Stromal cell of bone marrow (primary cell): ENCODE data around the gene ARHGEF7.

Experiments used
- DNase-seq: peaks from one replicate; pipeline ENCODE4 v3.0.0-alpha.2; 2012; ENCODE audit warnings: low read depth

The ARHGEF7 gene

DNA sequence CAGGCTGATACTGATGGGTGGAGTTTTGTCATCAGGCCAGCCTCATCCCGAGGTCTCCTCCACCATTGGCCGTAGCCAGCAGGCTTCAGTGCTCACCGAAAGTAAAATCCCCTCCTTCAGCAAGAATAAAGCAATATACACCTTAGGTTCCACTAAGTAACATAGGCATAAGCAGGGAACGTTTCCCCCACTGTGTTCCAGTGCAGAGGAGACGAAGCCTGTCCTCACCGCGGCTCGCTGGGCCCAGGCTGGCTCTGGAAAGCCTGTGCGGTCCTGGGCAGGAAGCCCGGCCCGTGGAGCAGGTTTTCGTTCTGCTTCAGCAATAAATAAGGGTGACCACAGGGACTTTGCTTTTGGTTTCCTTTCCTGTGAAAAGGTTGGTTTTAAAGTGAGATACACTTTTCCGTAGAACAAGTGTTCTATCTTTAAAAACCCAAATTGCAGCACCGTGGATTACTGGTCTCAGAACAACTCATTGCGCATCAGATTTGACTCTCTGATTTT is 189.0 kb downstream of the ARHGEF7 start:
- no peak for DNase-seq

GRCh38 chr13:111304603-111305289 is 189.6 kb downstream of the ARHGEF7 start:
- no peak for DNase-seq

GRCh38 chr13:111312944-111313590 is 198.0 kb downstream of the ARHGEF7 start:
- no peak for DNase-seq

DNA sequence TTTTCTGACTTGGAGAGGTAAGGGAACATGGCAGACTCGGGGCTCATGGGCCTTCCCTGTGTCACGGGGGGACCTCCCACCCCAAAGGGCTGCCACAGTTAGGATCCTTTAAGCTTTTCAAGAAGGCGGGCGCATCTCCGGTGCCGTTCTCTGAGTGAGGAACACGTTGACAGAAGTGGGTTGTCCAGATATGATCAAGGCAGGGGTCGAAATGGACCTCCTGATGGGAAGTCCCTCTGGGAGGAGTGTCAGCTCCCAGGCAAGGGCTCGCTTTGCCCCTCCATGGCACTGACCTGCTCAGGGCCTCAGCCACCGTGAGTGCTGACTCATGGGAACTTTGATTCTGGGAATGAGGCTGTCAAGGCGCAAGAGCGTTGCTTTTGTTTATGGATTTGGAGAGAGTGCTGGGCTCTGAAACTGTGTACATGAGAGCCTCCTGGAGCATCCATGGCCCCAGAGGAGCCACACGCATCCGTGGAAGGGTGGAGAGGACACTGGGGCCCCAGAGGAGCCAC is 198.9 kb downstream of the ARHGEF7 start:
- DNase-seq, result no peak

DNA sequence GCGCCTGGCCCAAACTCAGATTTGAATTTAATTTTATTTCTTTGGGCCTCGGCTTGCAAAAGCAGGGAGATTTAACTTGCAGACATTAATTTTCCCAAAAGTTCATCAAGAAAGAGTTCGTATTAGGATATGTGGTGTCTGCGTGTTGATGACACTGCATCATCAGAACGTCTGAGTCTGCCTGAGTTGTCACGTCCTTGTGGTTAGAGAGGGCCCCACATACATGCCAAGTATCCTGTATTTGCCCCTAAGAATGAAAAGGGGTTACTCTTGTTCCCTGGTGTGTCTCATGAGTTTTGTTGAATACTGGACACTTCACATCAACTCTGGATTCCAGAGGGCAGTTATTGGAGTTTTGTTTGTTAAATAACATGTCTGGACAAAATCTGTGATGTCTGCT is 199.7 kb downstream of the ARHGEF7 start:
- DNase-seq, result no peak

- no peak for DNase-seq
Observed at GRCh38 chr13:111315347-111315995, 200.4 kb downstream of the ARHGEF7 start.

- no peak for DNase-seq
Observed at GRCh38 chr13:111316161-111316730, 201.1 kb downstream of the ARHGEF7 start.

DNA sequence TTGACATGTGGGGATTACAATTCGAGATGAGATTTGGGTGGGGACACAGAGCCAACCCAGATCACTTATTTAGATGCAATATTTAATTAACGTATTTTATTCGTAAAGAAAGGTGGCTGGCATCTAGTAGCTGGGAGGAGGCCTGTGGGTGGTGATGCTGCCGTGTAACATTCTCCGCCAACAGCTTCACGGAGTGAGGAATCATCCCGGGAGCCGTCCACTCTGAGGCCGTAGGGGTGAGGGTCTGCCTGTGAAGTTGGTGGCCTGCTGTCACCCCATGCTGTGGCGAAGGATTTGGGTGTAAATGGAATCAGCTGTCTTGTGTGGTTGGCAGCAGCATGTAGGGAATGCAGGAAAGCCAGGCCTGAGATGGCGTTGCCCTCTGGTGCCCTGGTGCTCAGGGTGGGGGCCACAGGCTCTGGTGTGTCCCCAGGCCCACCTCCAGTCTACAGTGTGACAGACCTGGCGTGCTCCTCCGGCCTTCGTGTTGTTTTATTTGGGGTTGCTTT is 202.0 kb downstream of the ARHGEF7 start:
- no peak for DNase-seq

DNA sequence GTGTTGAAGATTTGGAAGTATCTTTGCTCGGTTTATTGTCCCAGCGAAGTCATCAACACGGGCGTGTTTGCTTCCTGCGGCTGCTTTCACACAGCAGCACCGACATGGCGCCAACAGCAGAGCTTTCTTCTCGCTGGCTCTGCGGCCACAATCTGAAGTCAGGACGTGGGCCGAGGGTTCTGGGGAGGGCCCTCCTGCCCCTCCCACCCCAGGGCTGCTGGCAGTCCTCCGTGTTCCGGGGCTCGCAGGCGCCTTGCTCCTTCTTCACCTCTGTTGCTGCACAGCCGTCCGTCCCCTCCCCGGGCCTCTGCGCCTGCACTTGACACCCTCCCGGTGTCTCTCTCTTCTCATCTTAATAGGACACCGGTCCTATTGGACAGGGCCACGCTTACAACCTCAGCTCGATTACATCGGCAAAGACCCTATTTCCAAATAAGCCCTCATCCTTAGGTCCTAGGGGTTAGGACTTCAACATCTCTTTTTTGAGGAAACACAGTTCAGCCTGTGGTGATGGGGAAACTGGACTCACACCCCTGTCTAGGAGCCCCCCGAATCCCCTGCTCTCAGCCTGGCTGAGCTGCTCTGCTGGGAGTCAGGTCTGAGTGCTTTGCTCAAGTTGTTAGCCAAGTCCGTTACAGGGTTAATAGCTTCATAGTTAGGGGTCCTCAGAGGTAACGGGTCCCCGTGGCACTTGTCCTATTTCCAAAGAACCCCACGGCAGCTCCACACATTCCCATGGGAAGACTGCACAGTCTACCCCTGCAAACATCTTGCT is 202.6 kb downstream of the ARHGEF7 start:
- no peak for DNase-seq

- no peak for DNase-seq
Observed at GRCh38 chr13:111318386-111318785, 203.3 kb downstream of the ARHGEF7 start.

GRCh38 chr13:111319521-111319920 is 204.4 kb downstream of the ARHGEF7 start:
- DNase-seq, result no peak

DNA sequence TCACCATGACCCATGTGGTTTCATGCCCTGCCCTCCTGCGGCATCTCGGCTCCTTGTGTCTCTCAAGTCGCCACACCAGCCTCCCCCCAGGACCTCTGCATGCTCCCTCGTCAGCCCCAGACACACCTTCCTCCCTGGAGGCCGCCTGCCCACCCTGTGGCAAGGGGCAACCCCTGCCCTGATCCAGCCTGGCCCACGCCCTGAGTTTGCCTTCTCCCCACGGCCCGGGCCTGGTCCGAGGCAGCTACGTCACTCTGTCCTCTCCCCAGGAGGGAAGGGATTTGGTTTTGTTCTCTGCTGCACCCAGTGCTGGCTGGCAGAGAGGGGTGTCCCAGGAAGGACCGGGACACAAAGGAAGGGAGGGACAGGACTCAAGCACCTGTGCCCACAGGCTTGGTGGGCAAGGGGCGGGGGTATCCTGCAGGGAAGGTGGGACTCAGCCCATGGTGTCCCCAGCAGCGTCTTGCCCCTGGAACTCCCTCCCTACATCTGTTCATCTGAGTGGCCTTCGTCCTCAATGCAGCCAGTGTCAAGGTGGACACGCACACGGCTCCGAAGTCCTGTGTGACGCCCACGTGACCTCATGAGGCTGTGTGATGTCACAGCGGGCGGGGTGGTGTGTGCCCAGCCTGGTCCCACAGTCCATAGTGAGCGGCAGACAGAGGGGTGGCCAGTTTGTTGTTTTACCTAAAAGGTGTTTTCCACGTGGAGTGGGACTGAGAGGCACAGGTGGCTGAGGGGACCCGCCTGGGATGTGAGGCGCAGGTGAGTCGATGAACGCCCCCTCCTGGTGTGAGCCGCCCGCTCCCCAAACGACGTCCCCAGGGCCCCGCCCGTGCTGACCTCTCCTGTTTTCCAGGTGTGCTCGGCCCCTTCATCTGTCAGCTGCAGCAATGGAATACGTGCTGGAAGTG is 205.1 kb downstream of the ARHGEF7 start, which contains the start of gene TEX29:
Gene TEX29, plus strand, starts transcription at position 645 of the 914 bp plus-strand sequence. Its CDS starts 249 bp downstream, at position 894.
- no peak for DNase-seq

DNA sequence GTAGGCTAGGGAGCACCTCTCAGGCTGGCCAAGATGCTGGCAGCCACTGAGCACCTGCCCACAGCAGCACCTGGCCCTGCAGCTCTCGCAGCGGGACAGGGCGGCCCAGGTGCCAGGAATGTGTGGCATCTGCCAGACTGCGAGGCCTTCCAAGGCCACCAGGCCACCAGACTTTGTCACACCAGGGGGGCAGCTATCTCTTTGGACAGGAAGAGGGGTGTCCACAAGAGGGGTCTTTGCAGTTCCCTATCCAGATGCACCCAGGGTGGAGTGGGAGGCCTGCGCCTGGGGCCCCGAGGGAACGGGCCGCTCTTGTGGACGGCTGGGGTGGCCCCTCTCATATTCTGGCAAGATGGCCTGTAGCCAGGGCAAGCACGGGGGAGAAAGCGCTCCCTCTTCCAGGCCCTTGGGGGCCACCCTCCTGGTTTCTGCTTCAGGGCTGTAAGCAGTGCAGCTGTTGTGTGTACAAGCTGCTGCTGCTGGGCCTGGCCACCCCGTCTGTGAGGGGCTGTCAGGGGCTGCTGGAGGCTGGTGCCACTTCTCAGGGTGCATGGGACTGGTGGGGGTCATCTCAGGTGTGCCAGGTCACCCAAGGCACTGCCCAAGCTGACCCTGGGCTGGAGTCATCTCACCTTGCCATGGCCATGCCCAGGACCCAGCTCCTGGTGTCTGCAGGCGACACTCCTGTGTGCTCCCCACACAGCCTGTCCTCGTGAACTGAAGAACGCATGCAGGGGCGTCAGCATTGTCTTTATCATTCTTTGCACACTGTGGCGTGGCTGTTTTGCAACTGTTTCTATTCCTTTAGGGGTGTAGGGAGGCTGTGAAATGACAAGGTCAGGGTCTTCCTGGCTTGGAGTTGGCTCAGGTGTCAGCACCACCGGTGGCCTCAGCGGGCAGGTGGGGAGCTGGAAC is 207.1 kb downstream of the ARHGEF7 start:
- no peak for DNase-seq

DNA sequence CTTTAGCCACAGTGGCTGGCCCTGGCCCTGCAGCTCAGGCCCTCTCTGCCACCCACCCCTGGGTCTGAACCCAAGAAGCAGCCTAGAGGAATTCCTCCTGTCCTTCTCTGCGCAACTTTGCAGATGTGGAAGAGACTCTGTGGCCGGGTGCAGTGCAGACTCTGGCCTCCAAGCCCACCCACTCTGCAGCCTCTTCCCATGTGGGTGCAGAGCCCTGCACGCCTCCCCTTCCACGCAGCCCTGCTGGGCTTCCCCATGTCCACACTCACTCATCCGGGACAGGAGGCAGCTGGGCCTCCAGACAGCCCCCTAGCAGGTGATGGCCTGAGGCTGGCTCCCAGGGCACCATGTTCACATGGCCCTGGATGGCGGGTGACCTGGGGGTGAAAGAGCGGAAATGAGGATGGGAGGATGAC is 207.8 kb downstream of the ARHGEF7 start:
- no peak for DNase-seq

GRCh38 chr13:111323549-111323948 is 208.4 kb downstream of the ARHGEF7 start:
- DNase-seq, result no peak

DNA sequence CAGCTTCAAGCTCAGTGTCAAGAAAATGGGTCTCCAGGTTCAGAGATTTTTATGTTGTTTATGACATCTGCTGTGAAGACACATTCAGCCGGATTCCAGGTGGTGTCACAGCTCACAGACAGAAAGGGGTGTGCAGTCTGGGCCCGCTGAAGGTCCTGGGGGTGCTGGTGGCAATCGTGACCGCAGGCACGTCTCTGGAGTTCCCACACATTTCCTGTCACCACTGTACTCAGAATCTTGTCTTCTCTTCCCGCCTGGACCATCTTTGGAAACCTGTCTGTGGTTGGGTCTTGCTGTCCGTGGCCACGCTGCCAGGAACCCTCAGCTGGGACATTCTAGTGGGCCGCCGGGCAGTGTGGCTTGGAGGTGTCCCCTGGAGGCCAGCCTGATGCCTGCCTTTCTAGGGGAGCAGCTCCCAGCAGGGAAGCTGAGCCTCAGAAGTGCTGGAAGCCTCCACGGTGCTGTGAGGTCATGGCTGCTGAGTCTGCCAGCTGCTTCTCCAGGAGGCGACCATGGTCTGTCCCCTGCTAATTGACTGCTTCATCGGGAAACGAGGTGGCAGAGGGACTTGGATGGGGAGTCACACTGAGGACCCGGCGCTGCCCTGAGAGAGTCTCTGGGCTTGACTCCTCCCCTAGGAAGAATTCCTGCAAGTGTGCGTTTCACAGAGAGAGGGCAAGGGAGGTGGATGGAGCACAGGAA is 209.0 kb downstream of the ARHGEF7 start:
- no peak for DNase-seq

DNA sequence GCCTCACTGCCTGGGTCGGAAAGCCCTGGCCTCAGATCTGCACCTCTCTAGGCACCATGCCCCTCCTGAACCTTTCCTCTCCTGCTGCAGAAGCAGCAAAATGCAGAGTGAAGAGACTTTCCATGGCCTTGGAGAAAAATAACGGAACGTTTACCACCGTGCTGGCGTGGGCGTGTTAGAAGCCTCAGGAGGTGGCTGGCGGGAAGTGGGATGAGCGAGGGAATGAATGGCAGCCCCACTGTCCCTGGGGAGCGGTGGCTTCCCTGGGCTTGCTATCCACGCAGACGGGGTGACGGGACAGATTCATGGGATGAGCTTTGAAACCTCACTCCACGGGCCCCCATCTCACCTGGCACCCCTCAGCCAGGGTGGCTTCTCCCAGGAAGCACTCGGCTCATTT is 209.6 kb downstream of the ARHGEF7 start:
- no peak for DNase-seq

DNA sequence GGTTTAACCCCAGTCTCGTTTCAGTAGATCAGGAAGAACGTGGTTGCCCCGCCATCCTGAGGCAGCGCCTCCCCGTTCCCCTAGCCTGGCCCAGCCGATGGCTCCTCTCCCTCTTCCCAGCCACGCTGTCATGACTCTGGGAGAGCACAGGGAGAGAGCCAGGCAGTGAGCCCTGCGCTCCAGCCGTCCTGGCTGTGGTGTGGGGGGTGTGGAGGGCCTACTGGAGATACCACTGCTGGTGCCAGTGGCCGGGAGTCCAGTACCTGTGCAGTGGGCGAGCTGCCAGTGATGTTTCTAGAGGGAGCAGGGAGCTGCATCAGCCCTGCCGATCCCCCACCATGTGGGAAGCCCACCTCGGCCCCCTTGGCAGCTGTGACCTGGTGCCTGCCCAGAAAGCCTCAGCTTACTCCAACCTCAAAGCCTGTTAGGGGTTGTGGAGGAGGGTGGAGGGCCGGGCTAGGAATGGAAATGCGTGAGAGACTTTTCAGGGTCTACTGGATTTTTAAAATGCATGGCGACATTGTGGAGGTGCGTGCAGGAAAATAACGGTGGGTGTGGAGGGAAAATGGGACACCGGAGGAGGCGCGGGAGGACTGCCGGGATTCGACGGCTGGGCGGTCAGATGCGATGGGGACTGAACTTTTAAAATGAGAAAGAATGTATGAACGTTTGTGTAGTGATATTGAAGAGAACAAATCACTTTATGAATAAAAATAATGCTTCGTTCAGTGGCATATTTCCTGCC is 210.2 kb downstream of the ARHGEF7 start:
- no peak for DNase-seq
